Chondrocyte (in vitro differentiated cells): ENCODE results near the gene PTH1R. TPM values are rescaled to one million over a fixed set of nuclear protein-coding genes. Genes with fewer than 3 reads are reported as not detected.

Source experiments
- DNase-seq: peaks from one replicate; pipeline ENCODE4 v3.0.0; 2021; ENCODE audit warnings: mixed read lengths, low spot score
- H3K27ac Mint-ChIP-seq: one replicate; pipeline ENCODE4 v1.8.0; 2021; ENCODE audit warnings: mild to moderate bottlenecking, moderate library complexity, mixed read lengths; ENCODE audit not compliant: unreplicated experiment
- H3K27me3 Mint-ChIP-seq: 2 replicates; pipeline ENCODE4 v1.8.0; 2021; ENCODE audit warnings: low read depth, mixed read lengths
- H3K36me3 Mint-ChIP-seq: 2 replicates; pipeline ENCODE4 v1.8.0; 2021; ENCODE audit warnings: low read depth, mixed read lengths
- H3K4me1 Mint-ChIP-seq: 2 replicates; pipeline ENCODE4 v1.8.0; 2021; ENCODE audit warnings: low read depth, mild to moderate bottlenecking, mixed read lengths
- H3K4me3 Mint-ChIP-seq: one replicate; pipeline ENCODE4 v1.8.0; 2021; ENCODE audit warnings: mild to moderate bottlenecking, moderate library complexity, mixed read lengths; ENCODE audit not compliant: unreplicated experiment
- H3K9me3 Mint-ChIP-seq: 2 replicates; pipeline ENCODE4 v1.8.0; 2021; ENCODE audit warnings: low read depth, mixed read lengths
- total RNA-seq: library from RNA; stranded (reverse); gene quantifications from 3 replicates; pipeline ENCODE4 v1.2.1, GENCODE V29; 2021
- TF ChIP-seq, protein P1 (sequence below): fragments of 200-600 bp; sonication (generic); IDR thresholded peaks from 2 replicates; pipeline ENCODE4 v1.5.0; 2021; ENCODE audit warnings: antibody characterized with exemption, mild to moderate bottlenecking, moderate library complexity

PTH1R gene
- total RNA-seq, 1 donor from 2014 or later: 3.1 TPM

DNA sequence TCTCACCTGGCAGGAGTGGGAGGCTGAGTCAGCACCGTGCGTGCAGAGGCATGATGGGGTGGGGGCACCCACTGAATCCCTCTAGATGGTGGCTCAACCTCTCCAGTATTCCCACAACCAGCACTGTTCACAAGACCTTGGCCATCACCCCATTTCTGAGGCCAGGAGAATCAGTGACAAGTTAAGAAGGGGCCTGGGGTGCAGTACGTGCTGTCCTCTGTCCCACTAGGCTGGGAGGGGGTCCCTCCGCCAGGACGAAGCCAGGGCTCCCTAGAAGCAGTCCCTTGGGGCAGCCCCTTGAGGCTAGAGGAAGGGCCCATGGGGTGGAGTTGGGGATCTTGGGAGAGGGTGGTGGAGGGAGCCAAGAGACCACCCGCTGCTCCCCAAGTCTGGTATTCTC is 19.1 kb upstream of the PTH1R start:
- no peak overlapping the region for H3K4me3 Mint-ChIP-seq
- no peak overlapping the region for H3K27ac Mint-ChIP-seq
- TF ChIP-seq, protein P1, sequence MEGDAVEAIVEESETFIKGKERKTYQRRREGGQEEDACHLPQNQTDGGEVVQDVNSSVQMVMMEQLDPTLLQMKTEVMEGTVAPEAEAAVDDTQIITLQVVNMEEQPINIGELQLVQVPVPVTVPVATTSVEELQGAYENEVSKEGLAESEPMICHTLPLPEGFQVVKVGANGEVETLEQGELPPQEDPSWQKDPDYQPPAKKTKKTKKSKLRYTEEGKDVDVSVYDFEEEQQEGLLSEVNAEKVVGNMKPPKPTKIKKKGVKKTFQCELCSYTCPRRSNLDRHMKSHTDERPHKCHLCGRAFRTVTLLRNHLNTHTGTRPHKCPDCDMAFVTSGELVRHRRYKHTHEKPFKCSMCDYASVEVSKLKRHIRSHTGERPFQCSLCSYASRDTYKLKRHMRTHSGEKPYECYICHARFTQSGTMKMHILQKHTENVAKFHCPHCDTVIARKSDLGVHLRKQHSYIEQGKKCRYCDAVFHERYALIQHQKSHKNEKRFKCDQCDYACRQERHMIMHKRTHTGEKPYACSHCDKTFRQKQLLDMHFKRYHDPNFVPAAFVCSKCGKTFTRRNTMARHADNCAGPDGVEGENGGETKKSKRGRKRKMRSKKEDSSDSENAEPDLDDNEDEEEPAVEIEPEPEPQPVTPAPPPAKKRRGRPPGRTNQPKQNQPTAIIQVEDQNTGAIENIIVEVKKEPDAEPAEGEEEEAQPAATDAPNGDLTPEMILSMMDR: no peak
- peak; percentile 51 for DNase-seq
- no peaks in the 10 kb centered on the region for H3K4me1 Mint-ChIP-seq
- peaks cover 22% of the 10 kb centered on the region for H3K27me3 Mint-ChIP-seq
- no peaks in the 10 kb centered on the region for H3K9me3 Mint-ChIP-seq
- no peaks in the 10 kb centered on the region for H3K36me3 Mint-ChIP-seq

DNA sequence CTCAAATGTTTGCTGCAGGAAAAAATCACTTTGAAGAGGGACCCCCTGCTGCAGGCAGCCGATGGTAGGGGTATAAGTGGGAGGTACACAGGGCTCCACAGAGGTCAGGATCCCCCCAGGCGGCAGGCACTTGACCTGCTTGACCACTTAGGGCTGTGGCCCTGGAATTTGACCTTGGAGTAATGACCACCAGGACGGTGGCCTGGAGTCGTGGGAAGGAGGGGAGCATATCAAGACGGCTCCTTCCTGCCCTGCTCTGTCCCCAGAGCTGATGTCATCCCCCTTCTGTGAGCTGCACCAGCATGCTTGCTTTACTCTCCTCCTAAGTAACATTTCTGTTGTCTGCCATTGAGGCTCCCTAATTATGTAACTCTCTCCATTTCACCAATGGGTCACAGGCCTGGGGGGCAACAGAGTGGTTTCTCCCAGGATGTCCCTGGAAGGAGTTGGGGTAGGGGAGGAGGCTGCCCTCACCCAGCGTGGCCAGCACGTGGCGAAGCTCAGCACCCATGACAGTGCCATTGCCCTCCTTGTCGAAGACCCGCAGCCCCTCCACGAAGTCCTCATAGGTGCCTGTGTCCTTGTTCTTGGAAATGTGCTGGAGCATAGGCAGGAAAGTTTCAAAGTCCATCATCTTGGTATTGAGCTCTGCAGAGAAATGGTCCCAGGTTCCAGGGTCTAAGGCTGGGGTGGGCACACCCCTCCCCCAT is 18.4 kb upstream of the PTH1R start:
- peak; percentile 72 for DNase-seq

DNA sequence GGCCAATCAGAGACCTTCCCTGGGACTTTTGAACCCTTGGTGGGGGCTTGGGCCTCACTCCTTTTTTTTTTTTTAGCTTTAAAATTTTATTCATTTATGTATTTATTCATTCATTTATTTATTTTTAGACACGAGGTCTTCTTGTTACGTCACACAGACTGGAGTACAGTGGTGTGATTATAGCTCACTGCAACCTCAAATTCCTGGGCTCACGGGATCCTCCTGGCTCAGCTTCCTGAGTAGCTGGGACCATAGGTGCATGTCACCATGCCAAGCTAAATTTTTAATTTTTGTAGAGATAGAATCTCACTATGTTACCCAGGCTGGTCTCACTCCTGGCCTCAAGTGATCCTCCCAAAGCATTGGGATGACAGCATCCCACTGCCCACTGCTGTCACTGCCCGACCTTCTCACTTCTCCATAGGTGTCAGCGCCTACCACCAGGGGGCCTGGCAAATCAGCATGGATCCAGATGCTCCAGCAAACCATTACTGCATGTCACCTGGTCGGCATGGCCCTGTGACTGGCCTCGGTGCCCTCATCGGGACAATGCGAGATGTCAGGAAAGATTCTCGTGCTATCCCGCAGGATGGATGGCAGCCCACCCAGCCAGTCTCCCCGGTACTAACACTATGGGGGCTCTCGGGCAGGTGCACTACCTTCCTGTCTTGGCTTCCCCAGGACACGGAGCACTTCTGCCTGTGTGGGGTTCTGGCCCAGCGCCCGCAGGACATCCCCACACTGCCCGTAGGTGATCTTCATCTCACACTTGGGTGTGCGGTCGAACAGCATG is 17.3 kb upstream of the PTH1R start:
- TF ChIP-seq, protein P1: peak; percentile 68
- Mint-ChIP-seq H3K4me3 (no peak overlapping the region), H3K27me3 (peaks cover 26% of the 10 kb centered on the region), H3K27ac (no peak overlapping the region), H3K9me3 (no peaks in the 10 kb centered on the region), H3K4me1 (peaks cover 2% of the 10 kb centered on the region), H3K36me3 (no peaks in the 10 kb centered on the region)
- no peak for DNase-seq

More for the DNA sequence above, 18.4 kb upstream of the PTH1R start:
- Mint-ChIP-seq H3K9me3 (no peaks in the 10 kb centered on the region), H3K36me3 (no peaks in the 10 kb centered on the region), H3K27ac (no peak overlapping the region), H3K4me3 (no peak overlapping the region), H3K4me1 (no peaks in the 10 kb centered on the region), H3K27me3 (peaks cover 27% of the 10 kb centered on the region)
- TF ChIP-seq, protein P1: no peak

DNA sequence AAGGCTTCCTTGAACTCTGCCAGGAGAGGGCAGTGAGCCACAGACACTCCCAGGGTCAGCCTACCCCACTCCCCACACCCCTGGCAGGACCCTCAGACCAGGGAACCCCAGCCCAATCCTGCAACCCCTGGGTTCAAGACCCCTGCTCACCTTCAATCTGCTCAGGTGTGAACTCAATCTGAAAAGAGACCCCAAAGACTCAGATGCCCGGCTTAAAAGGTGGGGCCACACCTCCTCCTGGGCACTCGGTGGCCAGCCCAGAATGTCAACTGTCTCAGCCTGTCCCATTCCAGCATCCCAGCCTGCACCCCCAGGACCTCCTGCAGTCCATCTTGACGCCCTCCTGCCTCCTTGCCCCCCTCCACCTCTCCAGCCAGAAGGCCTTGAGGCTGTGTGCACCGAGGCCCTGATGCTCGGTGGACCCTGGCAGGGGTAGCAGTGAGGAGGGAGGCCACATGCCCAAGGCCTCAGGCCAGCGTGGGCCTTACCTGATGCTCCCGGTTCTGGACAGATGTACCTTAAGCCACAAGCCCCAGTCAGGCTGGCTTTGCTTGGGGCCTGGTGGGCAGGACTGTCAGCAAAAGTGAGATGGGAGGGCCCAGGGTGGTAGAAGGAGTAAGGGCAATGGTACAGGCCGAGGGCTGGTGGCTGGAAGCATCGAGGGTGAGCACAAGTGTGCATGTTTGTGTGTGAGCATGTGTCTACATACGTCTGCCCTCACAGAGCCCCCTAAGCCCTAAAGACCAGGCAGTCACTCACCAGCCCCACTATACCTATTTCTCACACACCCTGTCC is 16.5 kb upstream of the PTH1R start:
- no peak overlapping the region for H3K4me3 Mint-ChIP-seq
- TF ChIP-seq, protein P1: no peak
- no peak overlapping the region for H3K27ac Mint-ChIP-seq
- DNase-seq: peak; percentile 74
- peaks cover 26% of the 10 kb centered on the region for H3K27me3 Mint-ChIP-seq
- H3K9me3 Mint-ChIP-seq: no peaks in the 10 kb centered on the region
- H3K4me1 Mint-ChIP-seq: peaks cover 2% of the 10 kb centered on the region
- no peaks in the 10 kb centered on the region for H3K36me3 Mint-ChIP-seq
